ENCODE data around the gene NQO2.
A peak's percentile ranks its signal among the peaks of the same experiment; 100 is the strongest.

The NQO2 gene

GRCh38 chr6:3022765-3023662 is 23.3 kb downstream of the NQO2 start (continued):
- no peak for TF ChIP-seq ZBTB44 (tag by site-specific recombination; IDR thresholded peaks at IDR 0.05)
- no peak for TF ChIP-seq ZNF549 (tag by site-specific recombination; IDR thresholded peaks at IDR 0.05)
- no peak for TF ChIP-seq KLF17 (tag by site-specific recombination; IDR thresholded peaks at IDR 0.05)
- no peak for TF ChIP-seq ZNF514 (tag by site-specific recombination; IDR thresholded peaks at IDR 0.05)
- no peak for TF ChIP-seq ZNF398 (tag by site-specific recombination; IDR thresholded peaks at IDR 0.05)
- no peak for TF ChIP-seq ZNF629 (tag by site-specific recombination; IDR thresholded peaks at IDR 0.05)

- H3K27ac ChIP-seq (ENCODE audit: extremely low read depth, low read depth, low read length) = peak overlapping the region; percentile 62
- CTCF ChIA-PET = interaction anchor here (0.6 to 1.2 kb wide), 4 partner anchors 22 to 274 kb away, joined by 3 to 4 read pairs (median 3); partner anchors contain the start of gene NQO2
- no peaks in the 10 kb centered on the region; the same call in 1 of the 2 replicates for H3K4me1 ChIP-seq (ENCODE audit: control insufficient read depth, insufficient read depth, low read length)
- POLR2A ChIA-PET = interaction anchor here (0.7 to 2.4 kb wide), 10 partner anchors 13 to 52 kb away, joined by 3 to 9 read pairs (median 3); partner anchors contain the start of genes NQO2, RIPK1 and SERPINB6
- H3K4me3 ChIP-seq (ENCODE audit: low read depth, low read length) = peak overlapping the region; percentile 3
- peaks cover 0 to 12% of the 10 kb centered on the region in 2 experiments; a peak in 1 of 3 replicates for H3K36me3 ChIP-seq (ENCODE audit: control insufficient read depth in 2 of 2, insufficient read depth in 1 of 2, low read length in 2 of 2)
- H3K9me3 ChIP-seq (ENCODE audit: control insufficient read depth, insufficient read depth, low read depth, low read length) = no peaks in the 10 kb centered on the region
- TF ChIP-seq ZNF560 (tag by site-specific recombination; IDR thresholded peaks at IDR 0.05; ENCODE audit: borderline replicate concordance) (no peak), SP2 (tag by site-specific recombination; IDR thresholded peaks at IDR 0.05) (peak; percentile 61), ZNF521 (tag by site-specific recombination; IDR thresholded peaks at IDR 0.05) (no peak), ZNF416 (tag by site-specific recombination; IDR thresholded peaks at IDR 0.05) (no peak), ZNF274 (IDR thresholded peaks at IDR 0.05; ENCODE audit: low read length) (no peak), ZNF274 (tag by site-specific recombination; IDR thresholded peaks at IDR 0.05; ENCODE audit: borderline replicate concordance) (no peak), BCL11B (tag by site-specific recombination; IDR thresholded peaks at IDR 0.05; ENCODE audit: low read depth) (no peak), ZNF639 (tag by site-specific recombination; IDR thresholded peaks at IDR 0.05) (0 out of 2 replicates have a peak, but pooled peaks have one; percentile 26), ZNF692 (tag by site-specific recombination; IDR thresholded peaks at IDR 0.05) (0 out of 2 replicates have a peak, but pooled peaks have one; percentile 23), RBAK (tag by site-specific recombination; IDR thresholded peaks at IDR 0.05) (no peak), ZNF132 (tag by site-specific recombination; IDR thresholded peaks at IDR 0.05; ENCODE audit: borderline replicate concordance) (no peak), ZNF311 (tag by site-specific recombination; IDR thresholded peaks at IDR 0.05; ENCODE audit: borderline replicate concordance) (no peak), PATZ1 (tag by site-specific recombination; IDR thresholded peaks at IDR 0.05) (peak; percentile 32; the same call in 1 of the 2 replicates), ELK4 (IDR thresholded peaks at IDR 0.05; ENCODE audit: borderline replicate concordance, low read depth, low read length) (no peak), ZEB2 (tag by site-specific recombination; IDR thresholded peaks at IDR 0.05) (peak; percentile 54)
These were observed 24.2 kb downstream of the NQO2 start for GRCh38 chr6:3023663-3024483.
